ENCODE measurements around the gene APBB2. TPM values are rescaled to one million over a fixed set of nuclear protein-coding genes. Genes with fewer than 3 reads are reported as not detected.

The APBB2 gene
- total and polyA plus RNA-seq, 2 donors (not counting 1 experiment from before 2014, with no cell fraction given): 4.4 to 15.8 TPM

DNA sequence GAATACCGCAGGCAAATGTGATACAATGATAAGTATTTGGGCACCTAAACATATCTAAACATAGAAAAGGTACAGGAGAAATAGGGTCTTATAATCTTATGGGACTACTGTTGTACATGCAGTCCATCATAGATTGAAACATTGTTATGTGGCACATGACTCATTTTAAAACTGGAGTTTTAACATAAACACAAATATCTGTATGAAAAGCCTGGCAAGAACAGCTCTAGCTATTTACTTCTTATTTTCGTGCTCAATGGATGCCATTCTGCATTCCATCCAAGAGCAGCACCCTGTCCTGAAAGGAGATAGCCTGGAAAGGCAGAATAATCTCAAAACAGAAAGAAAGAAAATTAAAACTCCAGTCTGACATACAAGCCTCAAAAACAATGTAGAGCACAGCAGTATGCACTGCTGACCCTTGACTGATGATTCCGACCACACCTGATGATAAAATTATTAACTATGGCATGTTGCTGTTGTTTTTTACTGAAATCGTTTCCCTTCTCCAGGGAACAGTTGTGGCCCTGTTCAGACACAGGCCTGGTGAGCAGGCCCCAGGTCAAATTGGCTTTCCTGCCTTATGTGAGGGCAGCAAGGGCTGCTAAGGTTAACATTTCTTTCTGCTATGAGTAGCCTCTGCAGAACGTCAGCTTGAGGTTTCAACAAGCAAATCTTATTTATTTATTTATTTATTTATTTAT lies 152.7 kb downstream of the APBB2 start:
- H3K27ac Mint-ChIP-seq: no peak overlapping the region
- Histone ChIP-seq H3K9ac (ENCODE audit: low read length) (no peak overlapping the region), H3K4me2 (replicated peaks; ENCODE audit: low read depth, low read length, poor library complexity, severe bottlenecking) (no peak overlapping the region), H3K79me2 (ENCODE audit: control insufficient read depth, insufficient read depth, low read length) (no peaks in the 10 kb centered on the region), H3K36me3 (replicated peaks in 1 of 2; ENCODE audit: control extremely low read depth in 1 of 2, control insufficient read depth in 1 of 2, extremely low read depth in 1 of 2, insufficient read depth in 2 of 2, low read length in 1 of 2) (no peaks in the 10 kb centered on the region), H4K20me1 (ENCODE audit: control insufficient read depth, insufficient read depth, low read length, poor library complexity, severe bottlenecking) (no peaks in the 10 kb centered on the region), H3K27me3 (replicated peaks in 1 of 4; ENCODE audit: control extremely low read depth in 1 of 4, control insufficient read depth in 3 of 4, insufficient read depth in 4 of 4, low read length in 3 of 4) (no peaks in the 10 kb centered on the region), H3K4me3 (ENCODE audit: control extremely low read depth in 1 of 5, extremely low read depth in 1 of 5, insufficient read depth in 1 of 5, low read depth in 2 of 5, low read length in 4 of 5) (no peak overlapping the region), H3K4me1 (ENCODE audit: control insufficient read depth in 2 of 2, insufficient read depth in 2 of 2, low read length in 2 of 2) (no peaks in the 10 kb centered on the region), H2AFZ (ENCODE audit: insufficient read depth, low read depth, low read length, poor library complexity, severe bottlenecking) (no peak overlapping the region), H3K9me3 (ENCODE audit: control extremely low read depth in 1 of 3, control insufficient read depth in 2 of 3, insufficient read depth in 1 of 3, low read length in 2 of 3) (peaks cover 0 to 8% (median 0%) of the 10 kb centered on the region in 3 donors), H3K27ac (ENCODE audit: low read length in 2 of 2) (no peak overlapping the region)
- 75% methylated on average over 1 of the region's 5 CpGs for WGBS (ENCODE audit: insufficient coverage)
- H3K4me1 Mint-ChIP-seq: no peaks in the 10 kb centered on the region
- ChIA-PET POLR2A (no interaction called here), CTCF (no interaction called here)
- ATAC-seq (ENCODE audit: low read depth) (no peak), DNase-seq (no peak)
- TF ChIP-seq, protein P1, sequence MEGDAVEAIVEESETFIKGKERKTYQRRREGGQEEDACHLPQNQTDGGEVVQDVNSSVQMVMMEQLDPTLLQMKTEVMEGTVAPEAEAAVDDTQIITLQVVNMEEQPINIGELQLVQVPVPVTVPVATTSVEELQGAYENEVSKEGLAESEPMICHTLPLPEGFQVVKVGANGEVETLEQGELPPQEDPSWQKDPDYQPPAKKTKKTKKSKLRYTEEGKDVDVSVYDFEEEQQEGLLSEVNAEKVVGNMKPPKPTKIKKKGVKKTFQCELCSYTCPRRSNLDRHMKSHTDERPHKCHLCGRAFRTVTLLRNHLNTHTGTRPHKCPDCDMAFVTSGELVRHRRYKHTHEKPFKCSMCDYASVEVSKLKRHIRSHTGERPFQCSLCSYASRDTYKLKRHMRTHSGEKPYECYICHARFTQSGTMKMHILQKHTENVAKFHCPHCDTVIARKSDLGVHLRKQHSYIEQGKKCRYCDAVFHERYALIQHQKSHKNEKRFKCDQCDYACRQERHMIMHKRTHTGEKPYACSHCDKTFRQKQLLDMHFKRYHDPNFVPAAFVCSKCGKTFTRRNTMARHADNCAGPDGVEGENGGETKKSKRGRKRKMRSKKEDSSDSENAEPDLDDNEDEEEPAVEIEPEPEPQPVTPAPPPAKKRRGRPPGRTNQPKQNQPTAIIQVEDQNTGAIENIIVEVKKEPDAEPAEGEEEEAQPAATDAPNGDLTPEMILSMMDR (IDR thresholded peaks at IDR 0.05): no peak
- no peak for TF ChIP-seq EZH2 (IDR thresholded peaks at IDR 0.05; ENCODE audit: borderline replicate concordance, insufficient read depth, low read depth, low read length, poor library complexity, severe bottlenecking)
- H3K4me3 Mint-ChIP-seq: no peak overlapping the region
- no peaks in the 10 kb centered on the region for H3K9me3 Mint-ChIP-seq (ENCODE audit: insufficient read depth)
- intact Hi-C loops (cut with micrococcal nuclease): no loop called here
- H3K27me3 Mint-ChIP-seq: no peaks in the 10 kb centered on the region
